ENCODE results near the gene SRF. TPM values are rescaled to one million over a fixed set of nuclear protein-coding genes. Genes with fewer than 3 reads are reported as not detected.

The SRF gene
- total RNA-seq, 1 experiment from 2014 or later = 15.7 TPM

DNA sequence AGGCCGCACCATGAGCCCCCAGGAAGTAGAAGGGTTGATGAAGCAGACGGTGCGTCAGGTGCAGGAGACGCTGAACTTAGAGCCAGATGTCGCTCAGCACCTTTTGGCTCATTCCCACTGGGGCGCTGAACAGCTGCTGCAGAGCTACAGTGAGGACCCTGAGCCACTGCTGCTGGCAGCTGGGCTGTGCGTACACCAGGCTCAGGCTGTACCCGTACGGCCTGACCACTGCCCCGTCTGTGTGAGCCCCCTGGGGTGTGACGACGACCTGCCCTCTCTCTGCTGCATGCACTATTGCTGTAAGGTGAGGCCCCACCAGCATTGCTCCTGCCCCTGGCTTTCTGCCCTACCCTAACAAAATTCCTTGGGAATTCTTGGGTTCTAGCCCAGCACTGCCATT lies 45.1 kb downstream of the SRF start:
- no peak for DNase-seq (ENCODE audit: low spot score)

DNA sequence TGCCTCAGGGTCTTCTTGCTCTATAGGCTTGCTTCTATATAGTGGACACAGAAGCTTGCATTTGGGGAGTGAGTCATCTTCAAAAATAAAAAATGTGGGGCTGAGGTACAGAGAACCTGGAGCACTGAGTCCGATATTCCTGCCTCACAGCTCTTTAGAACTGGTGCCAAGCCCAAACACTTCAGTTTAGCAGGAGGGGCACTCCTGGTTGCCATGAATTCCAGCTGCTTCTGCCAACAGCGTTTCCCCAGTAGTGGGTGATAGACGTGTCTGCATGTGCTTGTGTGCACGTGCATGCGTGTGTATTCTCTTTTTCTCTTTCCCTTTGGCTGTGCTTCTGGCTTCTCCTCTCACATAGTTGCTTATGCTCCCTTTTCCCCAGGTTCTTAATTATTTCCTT lies 46.3 kb downstream of the SRF start:
- DNase-seq (ENCODE audit: low spot score) = no peak

DNA sequence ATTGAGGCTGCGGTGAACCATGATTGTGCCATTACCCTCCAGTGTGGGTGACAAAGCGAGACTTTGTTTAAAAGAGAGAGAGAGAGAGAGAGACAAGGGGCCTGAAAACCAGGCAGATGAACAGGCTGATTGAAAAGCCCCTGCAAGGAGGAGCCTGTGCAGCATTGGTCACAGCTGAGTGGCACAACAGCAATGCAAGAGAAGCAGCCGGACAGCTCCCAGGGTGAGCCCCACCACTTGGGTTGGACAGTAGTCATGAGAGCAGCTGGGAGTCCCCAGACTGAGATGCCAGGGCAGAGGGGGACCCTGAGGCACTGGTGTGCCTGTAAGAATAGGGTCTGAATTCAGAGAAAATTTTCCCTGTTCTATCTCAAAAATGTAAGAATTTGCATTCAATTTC lies 48.0 kb downstream of the SRF start:
- no peak for DNase-seq (ENCODE audit: low spot score)

DNA sequence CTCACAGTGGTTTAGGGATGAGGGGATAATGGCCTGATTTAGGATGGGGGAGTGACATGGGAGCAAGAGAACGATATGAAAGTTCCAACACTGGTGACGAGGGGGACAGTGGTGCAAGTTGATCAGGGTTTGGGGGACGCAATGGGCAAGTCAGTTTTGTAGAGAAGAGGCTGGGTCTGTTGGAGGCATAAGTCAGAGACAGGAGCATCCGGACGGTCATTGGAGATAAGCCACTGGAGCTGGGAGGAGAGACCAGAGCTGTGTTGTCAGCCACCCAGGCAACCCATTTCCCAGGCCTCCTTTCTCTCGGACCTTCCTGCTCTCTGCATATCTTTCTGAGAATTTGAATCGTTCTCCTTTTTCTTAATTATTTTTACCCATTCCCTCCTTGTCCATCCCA lies 48.7 kb downstream of the SRF start:
- DNase-seq (ENCODE audit: low spot score) = no peak

DNA sequence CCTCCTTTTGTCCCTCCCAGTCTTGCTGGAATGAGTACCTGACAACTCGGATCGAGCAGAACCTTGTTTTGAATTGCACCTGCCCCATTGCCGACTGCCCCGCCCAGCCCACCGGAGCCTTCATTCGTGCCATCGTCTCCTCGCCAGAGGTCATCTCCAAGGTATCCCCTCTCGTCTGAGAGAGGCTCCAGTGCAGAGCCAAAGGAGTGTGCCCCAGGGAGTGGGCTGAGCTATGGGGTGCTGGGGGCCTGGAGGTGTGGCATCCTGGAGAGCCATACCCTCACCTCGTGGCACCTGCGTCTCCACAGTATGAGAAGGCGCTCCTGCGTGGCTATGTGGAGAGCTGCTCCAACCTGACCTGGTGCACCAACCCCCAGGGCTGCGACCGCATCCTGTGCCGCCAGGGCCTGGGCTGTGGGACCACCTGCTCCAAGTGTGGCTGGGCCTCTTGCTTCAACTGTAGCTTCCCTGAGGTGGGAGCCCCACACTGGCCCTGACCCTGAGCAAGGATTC lies 49.4 kb downstream of the SRF start:
- DNase-seq (ENCODE audit: low spot score) = no peak

DNA sequence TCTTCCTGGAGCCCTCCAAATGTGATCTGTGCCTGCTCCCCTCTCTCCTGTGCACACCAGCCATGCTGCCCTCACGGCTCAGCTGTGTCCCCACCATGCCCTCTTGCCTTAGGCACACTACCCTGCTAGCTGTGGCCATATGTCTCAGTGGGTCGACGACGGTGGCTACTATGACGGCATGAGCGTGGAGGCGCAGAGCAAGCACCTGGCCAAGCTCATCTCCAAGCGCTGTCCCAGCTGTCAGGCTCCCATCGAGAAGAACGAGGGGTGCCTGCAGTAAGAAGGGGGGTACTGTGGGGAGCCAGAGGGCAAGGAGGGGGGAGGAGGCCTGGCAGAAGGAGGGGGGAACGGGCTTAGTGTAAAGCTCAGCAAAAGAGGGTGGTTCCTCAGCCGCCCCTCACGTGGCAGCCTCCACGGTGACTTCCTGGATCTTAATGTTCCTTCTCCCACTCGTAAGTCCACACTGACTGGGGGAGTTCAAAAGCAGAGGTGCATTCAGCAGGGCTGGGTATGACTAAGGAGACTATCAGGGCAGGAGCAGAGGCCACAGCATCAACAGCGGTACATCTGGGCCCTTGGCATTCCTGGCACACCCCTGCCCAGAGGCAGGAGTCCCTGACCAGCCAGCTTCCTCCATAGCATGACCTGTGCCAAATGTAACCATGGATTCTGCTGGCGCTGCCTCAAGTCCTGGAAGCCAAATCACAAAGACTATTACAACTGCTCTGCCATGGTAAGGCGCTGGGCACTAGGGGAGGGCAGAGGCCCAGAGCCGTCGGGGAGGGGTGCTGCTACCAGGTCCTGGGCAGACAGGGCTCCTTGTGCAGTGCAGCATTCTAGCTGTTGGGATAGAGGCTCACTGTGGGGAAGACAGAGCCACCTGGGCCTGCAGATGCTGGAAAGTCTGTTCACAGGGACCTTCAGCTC lies 50.2 kb downstream of the SRF start:
- DNase-seq (ENCODE audit: low spot score) = peak; percentile 13

DNA sequence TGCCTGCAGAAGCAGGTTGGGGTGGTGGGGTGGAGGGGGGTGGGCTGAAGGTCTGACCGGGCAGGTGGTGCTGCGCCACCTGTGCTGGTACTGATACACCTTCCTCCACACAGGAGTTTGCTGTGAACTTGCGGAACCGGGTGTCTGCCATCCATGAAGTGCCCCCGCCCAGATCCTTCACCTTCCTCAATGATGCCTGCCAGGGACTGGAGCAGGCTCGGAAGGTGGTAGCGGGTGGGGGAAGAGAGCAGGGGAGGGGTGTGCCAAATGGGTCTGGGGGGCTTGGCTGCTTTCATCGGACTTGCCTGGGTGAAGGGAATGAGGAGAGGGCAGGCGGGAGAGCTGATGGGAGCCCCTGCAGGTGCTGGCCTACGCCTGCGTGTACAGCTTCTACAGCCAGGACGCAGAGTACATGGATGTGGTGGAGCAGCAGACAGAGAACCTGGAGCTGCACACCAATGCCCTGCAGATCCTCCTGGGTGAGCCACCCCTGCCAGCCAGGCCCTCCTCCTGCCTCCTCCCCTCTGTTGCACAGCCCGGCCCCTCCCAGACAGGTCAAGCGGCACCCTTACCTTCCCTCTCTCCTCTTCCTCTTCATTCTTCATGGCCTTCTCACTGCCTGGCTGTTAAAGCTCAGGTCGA lies 51.5 kb downstream of the SRF start:
- no peak for DNase-seq (ENCODE audit: low spot score)

DNA sequence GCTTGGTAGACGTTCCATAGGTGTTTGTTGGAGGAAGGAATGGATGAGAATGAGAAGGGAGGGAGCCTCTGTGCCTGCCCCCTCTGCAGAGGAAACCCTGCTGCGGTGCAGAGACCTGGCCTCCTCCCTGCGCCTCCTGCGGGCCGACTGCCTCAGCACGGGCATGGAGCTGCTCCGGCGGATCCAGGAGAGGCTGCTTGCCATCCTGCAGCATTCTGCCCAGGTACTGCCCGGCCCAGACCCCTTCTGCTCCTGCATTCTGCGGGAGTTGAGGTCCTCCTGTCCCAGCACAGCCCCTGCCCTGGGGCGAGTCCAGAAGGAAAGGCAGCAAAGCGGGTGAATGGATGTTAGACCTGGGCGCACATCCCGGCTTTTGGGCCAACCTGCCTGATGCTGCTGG lies 52.1 kb downstream of the SRF start:
- DNase-seq (ENCODE audit: low spot score) = no peak

DNA sequence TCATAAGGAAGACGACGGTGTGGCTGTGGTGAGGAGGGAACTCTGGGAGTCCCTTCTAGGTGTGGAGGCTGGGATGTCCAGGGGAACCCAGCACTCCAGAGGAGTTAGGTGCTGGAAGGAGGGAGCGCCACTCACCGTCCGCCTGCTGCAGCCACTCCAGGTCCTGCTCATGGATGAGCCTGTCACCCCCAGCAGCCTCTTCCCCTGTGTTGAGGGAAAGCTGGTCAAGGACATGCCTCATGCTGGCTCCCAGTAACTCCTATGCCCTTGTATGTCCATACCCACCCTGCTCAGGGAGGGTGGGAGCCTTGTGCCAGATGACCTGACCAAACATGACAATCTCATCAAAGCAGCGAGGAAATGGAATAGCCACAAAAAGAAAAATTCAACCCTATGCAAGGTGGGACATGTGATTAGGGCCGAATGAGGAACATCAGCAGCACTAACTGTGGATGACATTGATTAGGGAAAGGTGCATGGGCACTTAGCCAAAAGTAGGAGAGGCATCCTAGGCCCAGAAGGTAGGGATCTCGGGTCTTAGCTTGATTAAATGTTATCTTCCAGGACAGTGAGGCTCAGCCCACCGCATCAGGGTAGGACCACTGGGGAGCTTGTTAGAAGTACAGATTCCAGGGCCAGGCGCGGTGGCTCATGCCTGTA lies 55.3 kb downstream of the SRF start:
- DNase-seq (ENCODE audit: low spot score) = no peak

DNA sequence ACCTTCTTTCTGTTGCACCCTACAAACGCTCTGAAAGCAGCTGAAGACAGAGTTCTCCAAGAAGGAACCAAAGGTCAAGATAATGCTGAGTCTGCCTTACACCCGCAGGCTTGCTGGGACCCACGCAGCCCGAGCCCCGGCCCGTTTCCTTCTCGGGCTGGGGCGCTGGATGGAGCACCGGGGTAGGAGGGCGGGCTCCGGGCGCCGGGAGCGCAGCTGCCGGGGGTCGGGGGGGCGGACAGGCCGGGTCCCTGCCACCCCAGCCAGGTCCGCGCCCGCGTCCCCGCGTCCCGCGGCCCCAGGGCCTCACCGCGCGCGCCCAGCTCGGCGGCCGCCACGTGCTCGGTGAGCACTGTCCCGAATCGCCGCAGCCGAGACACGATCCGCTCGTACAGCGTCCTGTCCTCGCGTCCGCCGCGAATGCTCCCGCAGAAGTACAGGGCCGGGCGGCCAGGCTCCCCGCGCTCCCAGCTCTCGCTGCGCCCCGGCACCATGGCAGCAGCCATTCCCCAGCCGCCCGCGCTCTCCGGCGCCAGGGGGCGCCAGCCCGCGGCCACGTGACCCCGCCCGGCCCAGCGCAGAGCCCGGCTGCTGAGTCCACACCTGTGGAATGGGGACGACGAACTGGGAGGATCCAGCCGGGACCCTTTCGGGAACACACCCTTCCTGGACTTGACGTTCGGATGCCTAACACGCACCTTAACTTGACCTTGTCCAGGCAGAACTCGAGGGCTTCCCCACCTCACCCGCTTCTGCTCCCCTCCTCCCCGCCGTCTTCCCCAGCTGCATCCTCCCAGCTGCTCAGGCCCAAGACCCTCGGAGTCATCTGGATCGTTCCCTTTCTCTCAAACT lies 58.1 kb downstream of the SRF start, which contains the start of gene DNPH1:
Gene DNPH1 (minus strand): TSS at position 531 of the 852 bp plus-strand sequence. CDS start 25 bp downstream, at position 506.
- peak; percentile 37 for DNase-seq (ENCODE audit: low spot score)

DNA sequence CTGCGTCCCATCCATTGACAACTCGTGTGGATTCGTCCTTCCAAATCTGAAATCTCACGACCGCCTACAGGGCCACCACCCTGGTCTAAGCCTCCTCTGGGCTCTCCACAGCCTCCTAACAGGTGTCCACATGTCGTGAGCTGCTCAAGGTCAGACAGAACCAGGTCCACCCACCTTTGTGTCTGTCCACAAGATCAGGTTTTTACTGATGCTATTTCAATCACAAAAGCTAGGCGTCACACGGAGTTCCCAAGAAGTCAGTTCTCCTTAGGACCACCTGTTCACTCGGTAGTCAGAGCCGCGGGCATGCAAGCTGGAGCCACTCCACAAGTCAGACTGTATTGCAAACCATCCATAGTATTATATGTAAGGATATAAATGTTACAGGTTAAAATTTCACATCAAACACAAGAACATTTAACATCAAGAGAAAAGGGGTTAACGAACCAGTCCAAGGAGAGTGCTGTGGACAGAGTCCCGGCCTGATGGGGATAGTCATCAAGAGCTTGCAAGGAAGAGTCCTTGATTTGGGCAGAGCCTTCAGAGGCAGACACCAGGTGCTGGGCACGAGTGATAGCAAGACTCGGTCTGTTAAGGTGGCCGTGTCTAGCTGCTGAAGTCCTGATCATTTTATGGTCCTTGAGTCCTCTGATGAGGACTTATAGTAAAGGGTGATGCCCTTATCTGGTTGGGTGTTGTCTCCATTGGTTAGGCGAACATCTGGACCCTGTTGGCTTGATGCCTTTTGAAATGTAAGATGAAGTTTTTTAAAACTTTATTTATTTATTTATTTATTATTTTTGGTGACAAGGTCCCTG lies 58.9 kb downstream of the SRF start:
- DNase-seq (ENCODE audit: low spot score) = no peak

DNA sequence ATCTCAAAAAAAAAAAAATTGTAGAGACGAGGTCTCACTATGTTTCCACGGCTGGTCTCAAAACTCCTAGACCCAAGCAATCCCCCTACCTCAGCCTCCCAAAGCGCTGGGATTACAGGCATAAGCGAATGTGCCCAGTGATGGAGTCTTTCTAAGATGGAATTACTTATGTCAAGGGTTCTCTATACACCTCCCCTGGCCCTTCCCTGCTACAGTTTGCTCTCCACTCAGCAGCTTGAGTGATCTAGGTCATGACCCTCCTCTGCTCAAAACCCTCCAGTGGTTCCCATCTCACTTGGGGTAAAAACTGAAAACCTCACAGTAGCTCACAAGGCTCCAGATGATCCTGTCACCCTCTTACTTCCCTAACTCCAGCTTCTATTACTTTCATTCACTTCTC lies 60.0 kb downstream of the SRF start:
- no peak for DNase-seq (ENCODE audit: low spot score)

Other genes with a start within 250 kb of the SRF start
- gene CNPY3, start 241.8 kb upstream of the SRF start, total RNA-seq (2014; rRNA removed; shearing (Covaris generic)) = 33.8 and 36.3 TPM in 2 replicates
- gene GNMT, start 210.5 kb upstream of the SRF start, total RNA-seq (2014; rRNA removed; shearing (Covaris generic)) = 0.24 TPM in 1 of 2 replicates, not detected in the other
- 8.2 and 9.4 TPM in 2 replicates for gene PEX6, start 192.1 kb upstream of the SRF start, total RNA-seq (2014; rRNA removed; shearing (Covaris generic))
- gene PPP2R5D, start 186.7 kb upstream of the SRF start, total RNA-seq (2014; rRNA removed; shearing (Covaris generic)) = 38.9 and 48.5 TPM in 2 replicates
- gene MEA1, start 157.3 kb upstream of the SRF start, total RNA-seq (2014; rRNA removed; shearing (Covaris generic)) = 134 and 144 TPM in 2 replicates
- gene KLHDC3, start 157.0 kb upstream of the SRF start, total RNA-seq (2014; rRNA removed; shearing (Covaris generic)) = 75.3 and 90.8 TPM in 2 replicates
- 111 and 121 TPM in 2 replicates for gene RRP36, start 149.6 kb upstream of the SRF start, total RNA-seq (2014; rRNA removed; shearing (Covaris generic))
- gene CUL7, start 117.4 kb upstream of the SRF start, total RNA-seq (2014; rRNA removed; shearing (Covaris generic)) = 22.5 and 24.7 TPM in 2 replicates
- 29.9 and 30.7 TPM in 2 replicates for gene MRPL2, start 111.8 kb upstream of the SRF start, total RNA-seq (2014; rRNA removed; shearing (Covaris generic))
- 17.0 and 19.0 TPM in 2 replicates for gene KLC4, start 111.6 kb upstream of the SRF start, total RNA-seq (2014; rRNA removed; shearing (Covaris generic))
- gene PTK7, start 95.0 kb upstream of the SRF start, total RNA-seq (2014; rRNA removed; shearing (Covaris generic)) = 82.3 and 84.6 TPM in 2 replicates
- 17.5 and 19.6 TPM in 2 replicates for gene CUL9, start 10.9 kb downstream of the SRF start, total RNA-seq (2014; rRNA removed; shearing (Covaris generic))
- gene DNPH1, start 58.2 kb downstream of the SRF start, total RNA-seq (2014; rRNA removed; shearing (Covaris generic)) = 120 and 173 TPM in 2 replicates
- not detected in 2 replicates for gene TTBK1, start 72.2 kb downstream of the SRF start, total RNA-seq (2014; rRNA removed; shearing (Covaris generic))
- not detected in 2 replicates for gene SLC22A7, start 127.0 kb downstream of the SRF start, total RNA-seq (2014; rRNA removed; shearing (Covaris generic))
- gene CRIP3, start 137.6 kb downstream of the SRF start, total RNA-seq (2014; rRNA removed; shearing (Covaris generic)) = not detected in 2 replicates
- 7.7 and 11.0 TPM in 2 replicates for gene ZNF318, start 198.4 kb downstream of the SRF start, total RNA-seq (2014; rRNA removed; shearing (Covaris generic))

All from A172 (cell line).